Astrocyte of the hippocampus (primary cell): ENCODE measurements around the gene KRTAP4-5.
A peak's percentile ranks its signal among the peaks of the same experiment; 100 is the strongest.
"Not testable (repeated sequence)": the region's sequence is repeated elsewhere in the genome, so short reads cannot be mapped to it uniquely, and the experiment has no call there.

Experiments used
- DNase-seq: peaks from one replicate; pipeline ENCODE4 v3.0.0; 2011; ENCODE audit warnings: low read depth, low spot score

The KRTAP4-5 gene

GRCh38 chr17:41108728-41109386 is 40.8 kb downstream of the KRTAP4-5 start:
- not testable (repeated sequence) for DNase-seq

DNA sequence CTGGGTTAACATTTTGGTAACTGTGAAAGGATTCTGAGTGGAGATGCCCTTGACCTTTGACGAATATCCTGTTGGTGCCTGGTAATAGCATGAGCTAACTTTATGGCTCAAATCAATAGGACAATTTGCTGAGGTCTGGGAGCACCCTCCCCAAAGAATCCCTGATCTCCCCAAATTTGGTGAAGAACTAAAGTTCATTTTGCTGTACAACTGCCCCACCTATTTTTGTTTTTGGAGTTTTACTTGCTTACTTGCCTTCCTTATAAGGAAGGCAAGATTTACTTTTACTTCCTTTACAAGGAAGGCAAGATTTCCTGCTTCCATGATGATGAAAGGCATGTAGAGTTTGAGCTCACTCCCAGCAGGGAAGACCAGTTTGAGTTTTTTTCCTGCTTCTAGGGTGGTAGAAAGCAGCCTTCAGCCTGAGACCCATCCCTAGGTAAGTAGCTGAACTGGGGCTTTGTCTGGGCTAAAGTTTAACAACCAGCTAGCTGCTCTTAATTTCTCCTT is 41.6 kb downstream of the KRTAP4-5 start:
- no peak for DNase-seq

DNA sequence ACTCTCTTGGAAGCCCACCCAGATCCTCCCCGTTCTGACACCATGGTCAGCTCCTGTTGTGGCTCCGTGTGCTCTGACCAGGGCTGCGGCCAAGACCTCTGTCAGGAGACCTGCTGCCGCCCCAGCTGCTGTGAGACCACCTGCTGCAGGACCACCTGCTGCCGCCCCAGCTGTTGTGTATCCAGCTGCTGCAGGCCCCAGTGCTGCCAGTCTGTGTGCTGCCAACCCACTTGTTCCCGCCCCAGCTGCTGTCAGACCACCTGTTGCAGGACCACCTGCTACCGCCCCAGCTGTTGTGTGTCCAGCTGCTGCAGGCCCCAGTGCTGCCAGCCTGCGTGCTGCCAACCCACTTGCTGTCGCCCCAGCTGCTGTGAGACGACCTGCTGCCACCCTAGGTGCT is 44.3 kb downstream of the KRTAP4-5 start, which contains the start of gene KRTAP4-9:
TSS of gene KRTAP4-9 (plus strand) at position 43 of the 400 bp plus-strand sequence. CDS start at position 43, 0 bp downstream.
- not testable (repeated sequence) for DNase-seq

- DNase-seq = peak; percentile 18
Measured at GRCh38 chr17:41104386-41105038, 45.1 kb downstream of the KRTAP4-5 start.

GRCh38 chr17:41103896-41104295 is 45.7 kb downstream of the KRTAP4-5 start:
- no peak for DNase-seq

DNA sequence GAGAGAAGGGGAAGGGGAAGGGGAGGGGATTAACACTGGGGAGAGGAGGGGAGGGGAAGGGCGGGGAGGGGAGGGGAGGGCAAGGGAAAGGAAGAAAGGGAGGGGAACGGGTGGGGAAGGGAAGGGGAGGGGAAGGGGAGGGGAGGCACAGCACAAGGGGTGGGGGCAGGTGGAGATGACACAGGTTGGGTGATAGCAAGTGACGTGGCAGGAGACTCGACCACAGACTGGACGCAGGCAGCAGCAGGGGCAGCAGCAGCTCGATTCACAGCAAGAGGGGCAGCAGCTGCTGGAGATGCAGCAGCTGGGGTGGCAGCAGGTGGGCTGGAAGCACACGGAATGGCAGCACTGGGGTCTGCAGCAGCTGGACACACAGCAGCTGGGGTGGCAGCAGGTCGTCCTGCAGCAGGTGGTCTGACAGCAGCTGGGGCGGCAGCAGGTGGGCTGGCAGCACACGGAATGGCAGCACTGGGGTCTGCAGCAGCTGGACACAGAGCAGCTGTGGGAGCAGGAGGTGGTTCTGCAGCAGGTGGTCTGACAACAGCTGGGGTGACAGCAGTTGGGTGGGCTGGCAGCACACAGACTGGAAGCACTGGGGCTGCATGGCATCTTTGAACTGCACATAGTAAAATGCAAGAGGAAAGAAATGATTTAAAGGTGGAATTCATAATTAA is 47.9 kb downstream of the KRTAP4-5 start, which contains the start of gene KRTAP4-16:
TSS of gene KRTAP4-16 (minus strand) at position 624 of the 674 bp plus-strand sequence. CDS start at position 624, 0 bp downstream.
- no peak for DNase-seq

DNA sequence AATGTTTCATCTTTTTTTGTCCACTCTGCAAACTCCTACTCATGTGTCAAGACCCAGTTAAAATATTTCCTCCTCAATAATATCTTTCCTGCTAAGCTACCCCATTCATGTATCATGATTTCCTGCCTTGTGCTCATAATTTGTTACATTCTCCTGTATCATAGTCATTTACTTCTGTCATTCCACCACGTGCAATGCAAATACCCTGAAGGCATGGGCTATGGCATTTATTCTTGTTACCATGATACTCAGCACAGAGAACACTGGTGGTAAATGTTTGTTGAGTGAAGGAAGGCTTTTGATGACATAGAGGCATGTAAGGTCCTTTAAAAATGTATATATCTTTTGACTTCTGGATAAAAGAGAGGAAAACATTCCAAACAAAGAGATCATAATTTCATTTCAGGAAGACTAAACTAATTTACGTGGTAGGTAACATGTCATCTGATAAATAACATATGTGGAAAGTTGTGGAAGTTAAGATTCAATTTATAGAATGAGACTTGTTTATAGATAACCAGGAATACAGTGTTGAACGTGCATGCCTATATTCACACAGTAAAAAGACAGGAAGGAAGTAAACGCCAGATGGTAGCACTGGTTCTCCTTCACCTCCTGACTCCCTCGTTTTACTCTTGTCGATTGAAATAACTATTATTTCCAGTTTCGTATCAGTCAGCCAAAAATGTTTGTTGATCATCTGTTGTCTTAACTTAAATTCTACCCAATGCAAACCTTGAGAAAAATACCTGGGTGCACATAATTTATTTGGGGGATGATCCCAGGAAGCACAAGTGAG is 49.7 kb downstream of the KRTAP4-5 start:
- not testable (repeated sequence) for DNase-seq
